IMR-90 (cell line): ENCODE measurements around the gene HNRNPH3. TPM values are rescaled to one million over a fixed set of nuclear protein-coding genes. Genes with fewer than 3 reads are reported as not detected.

ENCODE experiments used
- ATAC-seq: fragments of 200-7000 bp; cut with Tn5 transposase; 2 replicates; pipeline ENCODE4 v1.9.1; 2020; ENCODE audit warnings: low read depth, mild to moderate bottlenecking, moderate library complexity
- BruUV-seq: library from RNA; stranded (reverse); fragments of 400-500 nt; replicated peaks from 2 replicates; lab custom pipeline; 2021; lab: Mats Ljungman, UMichigan
- CTCF ChIA-PET: fragments of 300-600 bp; formaldehyde crosslinking; extraction: SDS; loops from one replicate; lab custom pipeline; 2021; ENCODE audit warnings: antibody characterized with exemption; lab: Yijun Ruan, JAX
- POLR2A ChIA-PET: fragments of 300-600 bp; sonication (Branson Sonifier 250); formaldehyde crosslinking; loops from one replicate; lab custom pipeline; 2022; ENCODE audit warnings: antibody characterized with exemption; ENCODE audit not compliant: unreplicated experiment; lab: Charles Lee
- DNase-seq: peaks from one replicate; pipeline ENCODE4 v3.0.0; 2013
- H2AFZ ChIP-seq: replicated peaks from 2 replicates; pipeline ENCODE3; 2013; ENCODE audit warnings: low read length, mild to moderate bottlenecking; ENCODE audit not compliant: poor library complexity
- H2AK5ac ChIP-seq: 2 replicates; pipeline ENCODE4 v1.6.1; 2013; ENCODE audit warnings: low read depth, low read length, inconsistent platforms
- H2AK9ac ChIP-seq: replicated peaks from 2 replicates; pipeline ENCODE3; 2013; ENCODE audit warnings: mild to moderate bottlenecking, low read depth, low read length, moderate library complexity; ENCODE audit not compliant: poor library complexity
- H2BK120ac ChIP-seq: 2 replicates; pipeline ENCODE4 v1.6.1; 2013; ENCODE audit warnings: low read depth, low read length, inconsistent platforms
- H2BK15ac ChIP-seq: 3 replicates; pipeline ENCODE4 v1.6.1; 2013; ENCODE audit warnings: low read depth, low read length, inconsistent platforms
- H2BK20ac ChIP-seq: 2 replicates; pipeline ENCODE4 v1.6.1; 2013; ENCODE audit warnings: low read depth, mild to moderate bottlenecking, inconsistent platforms, low read length, moderate library complexity
- H2BK5ac ChIP-seq: 2 replicates; pipeline ENCODE4 v1.6.1; 2013; ENCODE audit warnings: mild to moderate bottlenecking, low read depth, low read length, inconsistent platforms; ENCODE audit not compliant: poor library complexity, severe bottlenecking
- H3K14ac ChIP-seq: replicated peaks from 2 replicates; pipeline ENCODE4 v1.6.1; 2013; ENCODE audit warnings: low read depth, low read length, inconsistent platforms
- H3K18ac ChIP-seq: 2 replicates; pipeline ENCODE4 v1.6.1; 2013; ENCODE audit warnings: low read depth, low read length, control low read depth
- H3K23ac ChIP-seq: 2 replicates; pipeline ENCODE4 v1.6.1; 2013; ENCODE audit warnings: low read depth, low read length, inconsistent platforms
- H3K27ac ChIP-seq: 2 replicates; pipeline ENCODE4 v1.5.1; 2013; ENCODE audit warnings: mild to moderate bottlenecking, control low read depth, low read length; ENCODE audit not compliant: insufficient read depth
- H3K27me3 ChIP-seq: 2 replicates; pipeline ENCODE4 v1.6.1; 2013; ENCODE audit warnings: low read length; ENCODE audit not compliant: control insufficient read depth, insufficient read depth
- H3K36me3 ChIP-seq: 2 replicates; pipeline ENCODE4 v1.6.1; 2013; ENCODE audit warnings: low read length, mixed read lengths; ENCODE audit not compliant: control insufficient read depth, insufficient read depth
- H3K4ac ChIP-seq: 2 replicates; pipeline ENCODE4 v1.6.1; 2013; ENCODE audit warnings: low read depth, low read length, inconsistent platforms
- H3K4me1 ChIP-seq: 2 replicates; pipeline ENCODE4 v1.6.1; 2013; ENCODE audit warnings: low read length, mixed read lengths; ENCODE audit not compliant: control insufficient read depth, insufficient read depth
- H3K4me2 ChIP-seq: 2 replicates; pipeline ENCODE4 v1.6.1; 2013; ENCODE audit warnings: low read depth, mild to moderate bottlenecking, control low read depth, low read length, moderate library complexity
- H3K4me3 ChIP-seq: 2 replicates; pipeline ENCODE4 v1.5.1; 2013; ENCODE audit warnings: low read depth, mild to moderate bottlenecking, control low read depth, low read length, moderate library complexity; ENCODE audit not compliant: insufficient read depth
- H3K56ac ChIP-seq: 2 replicates; pipeline ENCODE4 v1.6.1; 2013; ENCODE audit warnings: low read length, inconsistent platforms; ENCODE audit not compliant: insufficient read depth; ENCODE audit errors: extremely low read depth
- H3K79me1 ChIP-seq, 2 experiments: 2 replicates each; pipeline ENCODE4 v1.6.1; 2013; ENCODE audit warnings: low read length in 2 of 2, inconsistent platforms in 1 of 2, low read depth in 1 of 2
- H3K9ac ChIP-seq: 2 replicates; pipeline ENCODE4 v1.6.1; 2013; ENCODE audit warnings: low read depth, low read length, control low read depth
- H3K9me1 ChIP-seq: 2 replicates; pipeline ENCODE4 v1.6.1; 2013; ENCODE audit warnings: low read length, inconsistent platforms; ENCODE audit not compliant: insufficient read depth
- H3K9me3 ChIP-seq: 2 replicates; pipeline ENCODE4 v1.6.1; 2013; ENCODE audit warnings: low read length; ENCODE audit not compliant: control insufficient read depth, insufficient read depth
- H4K20me1 ChIP-seq: 2 replicates; pipeline ENCODE4 v1.6.1; 2013; ENCODE audit warnings: low read length, inconsistent platforms; ENCODE audit not compliant: insufficient read depth
- H4K5ac ChIP-seq: 2 replicates; pipeline ENCODE4 v1.6.1; 2013; ENCODE audit warnings: mild to moderate bottlenecking, low read depth, low read length, control low read depth
- H4K8ac ChIP-seq, 2 experiments: 2 replicates each; pipeline ENCODE4 v1.6.1; 2013; ENCODE audit warnings: low read depth in 2 of 2, low read length in 2 of 2, control low read depth in 1 of 2, inconsistent platforms in 1 of 2
- H4K91ac ChIP-seq: 2 replicates; pipeline ENCODE4 v1.6.1; 2013; ENCODE audit warnings: low read depth, low read length, inconsistent platforms; ENCODE audit not compliant: insufficient read depth
- CEBPB ChIP-seq: IDR thresholded peaks from 2 replicates; pipeline ENCODE4 v1.6.1; 2012; ENCODE audit warnings: low read depth, low read length, improper control_type of control experiment
- MAZ ChIP-seq: IDR thresholded peaks from 2 replicates; pipeline ENCODE4 v1.6.1; 2012; ENCODE audit warnings: low read depth, mild to moderate bottlenecking, low read length, improper control_type of control experiment, moderate library complexity, borderline replicate concordance
- POLR2A ChIP-seq: IDR thresholded peaks from 2 replicates; pipeline ENCODE4 v1.6.1; 2012; ENCODE audit warnings: mild to moderate bottlenecking, low read depth, low read length
- WGBS, 2 experiments: methylation state at CpG; one replicate each; pipeline versions ENCODE4 v1.1.5 to v1.1.7; 2013; ENCODE audit warnings: missing lambda C conversion rate in 2 of 2; ENCODE audit not compliant: insufficient read length in 1 of 2; ENCODE audit errors: extremely low coverage in 2 of 2; 5-methylcytosine and 5-hydroxymethylcytosine counted together
- dilution Hi-C: fragments of 300-500 bp; cut with HindIII; formaldehyde crosslinking; loops from one replicate; pipeline ENCODE4 v1.14.3; 2018; ENCODE audit warnings: low sequenced_read_pairs; ENCODE audit not compliant: unreplicated experiment
- in situ Hi-C: fragments of 300-500 bp; cut with MboI; formaldehyde crosslinking; loops from 3 replicates; pipeline ENCODE4 v1.14.3; 2019; ENCODE audit warnings: low sequenced_read_pairs, inconsistent platforms, mixed read lengths
- intact Hi-C: fragments of 100-400 bp; cut with micrococcal nuclease; formaldehyde crosslinking; loops from 2 replicates; pipeline ENCODE4 v1.10.0; 2022
- polyA plus RNA-seq, 3 experiments: library from polyadenylated mRNA; depleted of rRNA; stranded (reverse); fragments of >200 nt; gene quantifications; 2 replicates each; pipeline ENCODE4 v1.2.3, GENCODE V29; 2012; ENCODE audit warnings: low replicate concordance in 1 of 3
- total RNA-seq: library from RNA; depleted of rRNA; stranded (reverse); fragments of >200 nt; gene quantifications from 2 replicates; pipeline ENCODE4 v1.2.3, GENCODE V29; 2012

HNRNPH3 gene
- total and polyA plus RNA-seq, 2 of the 4 experiments (the other 2 are of a cell fraction) = 10.6 to 142 TPM

GRCh38 chr10:68336754-68337351 lies 5.0 kb downstream of the HNRNPH3 start:
- no peak overlapping the region for H2AK5ac ChIP-seq
- H2AFZ ChIP-seq = no peak overlapping the region
- H3K4me3 ChIP-seq = no peak overlapping the region
- H4K91ac ChIP-seq = no peak overlapping the region
- peaks cover 4% of the 10 kb centered on the region; the same call in 1 of the 2 replicates for H3K9me1 ChIP-seq
- H3K9ac ChIP-seq = no peak overlapping the region
- CTCF ChIA-PET = interaction anchor here (1.0 kb wide), 1 partner anchor 12 kb away, joined by 3 read pairs; no protein-coding TSS in a partner anchor
- DNase-seq (no peak), ATAC-seq (no peak)
- H3K14ac ChIP-seq = no peak overlapping the region
- peaks cover 89% of the 10 kb centered on the region for H4K20me1 ChIP-seq
- POLR2A ChIA-PET = no interaction called here
- intact Hi-C loops = loop anchor here (10.0 kb wide), 3 partner anchors 262 to 482 kb away; partner anchors contain the start of genes HERC4 and SIRT1
- TF ChIP-seq CEBPB = peak; percentile 27; the same call in 1 of the 2 replicates
- TF ChIP-seq MAZ = no peak
- no peak for TF ChIP-seq POLR2A
- peaks cover 14 to 29% of the 10 kb centered on the region in 2 experiments for H3K79me1 ChIP-seq
- H3K27me3 ChIP-seq = no peaks in the 10 kb centered on the region
- no peak overlapping the region for H3K27ac ChIP-seq
- H3K18ac ChIP-seq = no peak overlapping the region
- BruUV-seq = no TSS peak
- H3K23ac ChIP-seq = peak overlapping the region; percentile 44; the same call in 1 of the 2 replicates
- H3K36me3 ChIP-seq = peaks cover 32% of the 10 kb centered on the region
- no peak overlapping the region for H4K5ac ChIP-seq
- no peak overlapping the region for H3K4ac ChIP-seq
- no peak overlapping the region for H3K56ac ChIP-seq
- peaks cover 2% of the 10 kb centered on the region; the same call in 1 of the 2 replicates for H3K4me1 ChIP-seq
- 70% methylated on average over 3 of the region's 7 CpGs; no CpG with 5 or more reads in 1 of the 2 experiments for WGBS, 2 experiments
- dilution Hi-C loops = no loop called here
- H2BK15ac ChIP-seq = no peak overlapping the region
- H2BK120ac ChIP-seq = no peak overlapping the region
- H4K8ac ChIP-seq = no peak overlapping the region
- no peak overlapping the region for H2AK9ac ChIP-seq
- no peak overlapping the region for H2BK20ac ChIP-seq
- peak overlapping the region; percentile 70 for H3K4me2 ChIP-seq
- no peak overlapping the region for H2BK5ac ChIP-seq
- no peaks in the 10 kb centered on the region for H3K9me3 ChIP-seq
- in situ Hi-C loops = no loop called here
